Measurements from ENCODE around the gene APPL2.

GRCh38 chr12:105285378-105285777, 49.4 kb upstream of the APPL2 start:
- TF ChIP-seq GATA2 (IDR thresholded peaks at IDR 0.05; ENCODE audit: low read depth, low read length), result no peak
- no peak for TF ChIP-seq GATA3 (IDR thresholded peaks at IDR 0.05; ENCODE audit: low read depth, low read length)
